Epithelial cell of esophagus (primary cell): ENCODE measurements around the gene CUBN.

ENCODE experiments used
- DNase-seq: peaks from one replicate; pipeline ENCODE4 v3.0.0; 2010; ENCODE audit warnings: low read depth
- H3K4me3 ChIP-seq: 2 replicates; pipeline ENCODE4 v1.5.1; 2011; ENCODE audit warnings: mild to moderate bottlenecking, low read length, control low read depth
- CTCF ChIP-seq: IDR thresholded peaks from 2 replicates; pipeline ENCODE4 v1.5.1; 2011; ENCODE audit warnings: low read depth, mild to moderate bottlenecking, low read length, control low read depth, inconsistent platforms; ENCODE audit not compliant: insufficient read depth; ENCODE audit errors: missing control alignments

CUBN gene

DNA sequence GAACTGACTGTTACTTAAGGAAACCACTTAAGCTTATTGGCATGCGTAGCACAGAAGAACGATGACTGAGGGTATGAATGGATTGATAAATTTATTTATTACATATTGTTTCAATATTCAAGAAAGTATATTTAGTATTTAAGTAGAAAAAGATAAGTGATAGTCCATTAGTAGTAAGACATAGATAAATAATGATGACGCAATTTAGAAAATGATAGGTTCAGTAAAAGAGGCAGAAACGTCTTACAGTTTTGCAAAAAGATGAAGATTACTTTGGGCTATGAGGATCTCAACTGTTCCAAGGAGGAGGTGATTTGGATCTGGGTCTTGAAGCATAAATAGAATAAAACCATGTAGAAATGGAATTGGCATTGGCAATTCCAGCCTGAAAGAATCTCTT lies 275.8 kb downstream of the CUBN start:
- no peak for TF ChIP-seq CTCF
- DNase-seq, result no peak
- no peak overlapping the region for H3K4me3 ChIP-seq

DNA sequence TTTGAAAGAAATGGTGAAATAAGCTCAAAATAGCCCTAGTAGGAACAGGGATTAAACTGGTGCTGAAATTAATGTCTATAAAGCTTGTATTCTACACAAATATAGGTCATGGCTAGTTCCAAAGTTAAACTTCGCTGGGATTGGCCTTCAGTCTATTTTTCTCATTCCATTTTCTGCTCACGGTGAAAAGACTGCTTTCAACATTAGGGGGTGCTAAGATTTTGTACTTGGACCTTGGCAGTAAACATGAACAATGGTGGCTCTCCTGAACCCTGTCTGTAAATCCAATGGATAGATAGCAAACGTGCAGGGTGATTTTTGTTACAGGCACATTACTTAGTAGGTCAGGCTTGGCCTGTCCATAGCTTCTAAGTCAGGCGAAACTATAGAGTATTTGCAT lies 276.4 kb downstream of the CUBN start:
- peak; percentile 36 for DNase-seq
- TF ChIP-seq CTCF, result no peak
- no peak overlapping the region for H3K4me3 ChIP-seq

DNA sequence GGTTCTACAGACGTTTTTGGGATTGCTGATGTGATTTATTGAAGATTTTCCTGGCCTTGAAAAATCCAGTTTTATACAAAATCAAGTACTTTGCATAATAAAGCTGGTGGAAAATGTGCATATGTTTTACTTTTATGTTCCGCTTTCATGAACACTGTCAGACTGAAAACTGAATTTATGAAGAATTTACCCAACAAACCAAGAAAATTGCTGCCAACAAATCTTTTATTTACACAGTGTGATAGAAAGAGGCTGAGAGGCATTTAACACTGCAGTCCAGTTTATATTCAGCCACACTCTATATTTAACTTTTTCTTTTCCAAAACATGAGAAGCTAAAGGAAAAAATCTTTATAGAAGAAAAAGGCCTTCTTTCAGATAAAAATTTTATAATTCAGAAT lies 277.0 kb downstream of the CUBN start:
- no peak overlapping the region for H3K4me3 ChIP-seq
- DNase-seq, result no peak
- TF ChIP-seq CTCF, result no peak

GRCh38 chr10:16848562-16849154 lies 281.0 kb downstream of the CUBN start:
- H3K4me3 ChIP-seq, result no peak overlapping the region
- peak; percentile 74 for DNase-seq
- TF ChIP-seq CTCF, result no peak

DNA sequence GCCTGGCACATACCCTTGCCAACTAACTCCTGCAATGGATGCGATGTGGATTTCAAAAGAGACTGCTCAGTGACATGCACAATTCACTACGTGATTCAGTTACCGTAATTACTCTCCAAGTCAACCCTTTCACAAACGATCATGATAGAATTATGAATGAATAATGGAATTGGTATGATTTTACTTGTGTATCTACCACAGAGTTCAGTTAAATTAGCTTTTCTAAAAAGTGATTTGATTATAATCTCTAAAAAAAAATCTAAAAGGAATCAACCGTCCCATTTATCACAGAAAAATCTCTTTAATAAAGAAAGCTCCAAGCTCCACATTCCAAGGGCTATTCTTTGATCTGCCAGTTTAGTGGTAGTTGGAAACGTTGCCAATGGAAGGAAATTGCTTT lies 282.0 kb downstream of the CUBN start:
- peak; percentile 40 for DNase-seq
- H3K4me3 ChIP-seq, result no peak overlapping the region
- TF ChIP-seq CTCF, result no peak

- DNase-seq, result peak; percentile 13
- no peak overlapping the region for H3K4me3 ChIP-seq
- TF ChIP-seq CTCF, result no peak
Observed at GRCh38 chr10:16845248-16845647, 284.4 kb downstream of the CUBN start.

GRCh38 chr10:16843252-16843870 lies 286.2 kb downstream of the CUBN start:
- peak; percentile 40 for TF ChIP-seq CTCF
- DNase-seq, result peak; percentile 78
- no peak overlapping the region for H3K4me3 ChIP-seq
